ENCODE results near the gene BHLHE23. TPM values are rescaled to one million over a fixed set of nuclear protein-coding genes. Genes with fewer than 3 reads are reported as not detected.

Gene BHLHE23
- total RNA-seq, 2 donors from 2014 or later, result not detected

- TF ChIP-seq CTCF (IDR thresholded peaks at IDR 0.05), result no peak
- Histone ChIP-seq H3K4me3 (no peak overlapping the region), H3K27me3 (peaks cover 4% of the 10 kb centered on the region), H3K9ac (ENCODE audit: low read depth in 2 of 2, low read length in 2 of 2) (no peak overlapping the region), H3K27ac (no peak overlapping the region), H3K36me3 (no peaks in the 10 kb centered on the region), H3K4me1 (no peaks in the 10 kb centered on the region), H3K9me3 (no peaks in the 10 kb centered on the region)
- intact Hi-C loops (cut with DNase I), result no loop called here
- no peak for DNase-seq
Measured at GRCh38 chr20:62993856-62994494, 12.8 kb downstream of the BHLHE23 start.

- no peak for DNase-seq
- Histone ChIP-seq H3K9ac (ENCODE audit: low read depth in 2 of 2, low read length in 2 of 2) (no peak overlapping the region), H3K4me3 (no peak overlapping the region), H3K4me1 (no peaks in the 10 kb centered on the region), H3K9me3 (no peaks in the 10 kb centered on the region), H3K27me3 (no peaks in the 10 kb centered on the region), H3K27ac (no peak overlapping the region), H3K36me3 (no peaks in the 10 kb centered on the region)
- no peak for TF ChIP-seq CTCF (IDR thresholded peaks at IDR 0.05)
- intact Hi-C loops (cut with DNase I), result no loop called here
Measured at GRCh38 chr20:62991863-62992262, 14.9 kb downstream of the BHLHE23 start.

- Histone ChIP-seq H3K27ac (no peak overlapping the region), H3K4me3 (no peak overlapping the region), H3K36me3 (no peaks in the 10 kb centered on the region), H3K9ac (ENCODE audit: low read depth in 2 of 2, low read length in 2 of 2) (no peak overlapping the region), H3K4me1 (no peaks in the 10 kb centered on the region), H3K9me3 (no peaks in the 10 kb centered on the region), H3K27me3 (no peaks in the 10 kb centered on the region)
- no peak for TF ChIP-seq CTCF (IDR thresholded peaks at IDR 0.05)
- no peak for DNase-seq
- intact Hi-C loops (cut with DNase I), result no loop called here
Measured at GRCh38 chr20:62991196-62991807, 15.5 kb downstream of the BHLHE23 start.

- intact Hi-C loops (cut with DNase I), result no loop called here
- no peaks in the 10 kb centered on the region for H3K27me3 ChIP-seq
- TF ChIP-seq CTCF (IDR thresholded peaks at IDR 0.05), result no peak
Measured at GRCh38 chr20:62990306-62990825, 16.4 kb downstream of the BHLHE23 start.

GRCh38 chr20:62989201-62989601 is 17.6 kb downstream of the BHLHE23 start:
- Histone ChIP-seq H3K4me3 (no peak overlapping the region), H3K9ac (ENCODE audit: low read depth in 2 of 2, low read length in 2 of 2) (no peak overlapping the region), H3K9me3 (no peaks in the 10 kb centered on the region), H3K27me3 (no peaks in the 10 kb centered on the region), H3K4me1 (no peaks in the 10 kb centered on the region), H3K36me3 (no peaks in the 10 kb centered on the region), H3K27ac (no peak overlapping the region)
- intact Hi-C loops (cut with DNase I), result no loop called here
- DNase-seq, result no peak
- no peak for TF ChIP-seq CTCF (IDR thresholded peaks at IDR 0.05)

More at GRCh38 chr20:62990306-62990825, 16.4 kb downstream of the BHLHE23 start:
- no peaks in the 10 kb centered on the region for H3K4me1 ChIP-seq
- DNase-seq, result no peak
- no peak overlapping the region for H3K9ac ChIP-seq (ENCODE audit: low read depth in 2 of 2, low read length in 2 of 2)
- no peaks in the 10 kb centered on the region for H3K9me3 ChIP-seq
- no peak overlapping the region for H3K27ac ChIP-seq
- H3K36me3 ChIP-seq, result no peaks in the 10 kb centered on the region
- no peak overlapping the region for H3K4me3 ChIP-seq
